Measurements from ENCODE around the gene BMP7. TPM values are rescaled to one million over a fixed set of nuclear protein-coding genes. Genes with fewer than 3 reads are reported as not detected.

The BMP7 gene
- total RNA-seq, 2 experiments from 2014 or later, result not detected

DNA sequence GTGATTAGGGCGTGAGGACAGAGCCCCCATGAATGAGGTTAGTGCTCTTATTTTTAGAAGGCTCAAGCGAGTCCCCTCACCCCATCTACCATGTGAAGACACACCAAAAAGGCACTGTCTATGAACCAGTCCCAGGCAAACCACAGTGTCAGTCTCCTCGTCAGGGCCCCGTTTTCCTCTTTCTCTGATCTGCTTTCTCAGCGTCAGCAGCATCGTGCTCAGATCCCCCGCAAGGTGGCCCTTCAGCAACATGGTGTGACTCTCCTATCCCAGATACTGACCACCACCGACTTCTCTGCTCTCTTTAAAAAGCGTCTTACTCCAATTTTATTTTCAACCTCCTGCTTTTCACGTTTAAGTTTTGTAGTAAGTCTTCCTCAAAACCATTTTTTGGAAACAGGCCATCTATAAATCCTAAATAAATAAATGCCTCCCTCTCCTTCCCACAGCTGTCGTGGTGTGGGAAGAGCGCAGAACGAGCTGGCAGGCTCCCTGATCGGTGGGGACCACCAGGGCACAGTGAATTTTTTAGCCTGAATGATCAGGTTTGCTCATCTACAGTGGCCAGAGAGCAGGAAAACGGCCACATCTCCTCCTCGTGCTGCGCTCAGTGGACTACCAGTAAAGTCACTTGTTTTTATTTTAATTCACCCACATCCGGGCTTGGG, 113.1 kb downstream of the BMP7 start:
- ChIA-PET POLR2A (no interaction called here), CTCF (no interaction called here)
- TF ChIP-seq, protein P1, sequence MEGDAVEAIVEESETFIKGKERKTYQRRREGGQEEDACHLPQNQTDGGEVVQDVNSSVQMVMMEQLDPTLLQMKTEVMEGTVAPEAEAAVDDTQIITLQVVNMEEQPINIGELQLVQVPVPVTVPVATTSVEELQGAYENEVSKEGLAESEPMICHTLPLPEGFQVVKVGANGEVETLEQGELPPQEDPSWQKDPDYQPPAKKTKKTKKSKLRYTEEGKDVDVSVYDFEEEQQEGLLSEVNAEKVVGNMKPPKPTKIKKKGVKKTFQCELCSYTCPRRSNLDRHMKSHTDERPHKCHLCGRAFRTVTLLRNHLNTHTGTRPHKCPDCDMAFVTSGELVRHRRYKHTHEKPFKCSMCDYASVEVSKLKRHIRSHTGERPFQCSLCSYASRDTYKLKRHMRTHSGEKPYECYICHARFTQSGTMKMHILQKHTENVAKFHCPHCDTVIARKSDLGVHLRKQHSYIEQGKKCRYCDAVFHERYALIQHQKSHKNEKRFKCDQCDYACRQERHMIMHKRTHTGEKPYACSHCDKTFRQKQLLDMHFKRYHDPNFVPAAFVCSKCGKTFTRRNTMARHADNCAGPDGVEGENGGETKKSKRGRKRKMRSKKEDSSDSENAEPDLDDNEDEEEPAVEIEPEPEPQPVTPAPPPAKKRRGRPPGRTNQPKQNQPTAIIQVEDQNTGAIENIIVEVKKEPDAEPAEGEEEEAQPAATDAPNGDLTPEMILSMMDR (IDR thresholded peaks at IDR 0.05), result no peak
- Mint-ChIP-seq H3K4me3 (no peak overlapping the region), H3K27me3 (peaks cover 20% of the 10 kb centered on the region), H3K4me1 (ENCODE audit: low read depth) (no peaks in the 10 kb centered on the region), H3K9me3 (no peaks in the 10 kb centered on the region), H3K27ac (no peak overlapping the region), H3K36me3 (ENCODE audit: low read depth) (no peaks in the 10 kb centered on the region)
- Histone ChIP-seq H3K4me3 (ENCODE audit: low read length) (no peak overlapping the region), H3K36me3 (ENCODE audit: insufficient read depth, low read length) (no peaks in the 10 kb centered on the region), H3K4me1 (ENCODE audit: insufficient read depth, low read length) (no peaks in the 10 kb centered on the region), H3K9me3 (ENCODE audit: control insufficient read depth in 1 of 2, insufficient read depth in 1 of 2, low read length in 2 of 2) (peaks cover 0 to 11% of the 10 kb centered on the region in 2 experiments), H3K27me3 (ENCODE audit: control insufficient read depth in 1 of 2, insufficient read depth in 2 of 2, low read length in 2 of 2) (peaks cover 0 to 6% of the 10 kb centered on the region in 2 experiments), H3K27ac (ENCODE audit: low read depth in 1 of 2, low read length in 2 of 2) (no peak overlapping the region)
- ATAC-seq (ENCODE audit: poor library complexity), result no peak
- DNase-seq, result no peak
- intact Hi-C loops (cut with DNase I, micrococcal nuclease), result no loop called here

DNA sequence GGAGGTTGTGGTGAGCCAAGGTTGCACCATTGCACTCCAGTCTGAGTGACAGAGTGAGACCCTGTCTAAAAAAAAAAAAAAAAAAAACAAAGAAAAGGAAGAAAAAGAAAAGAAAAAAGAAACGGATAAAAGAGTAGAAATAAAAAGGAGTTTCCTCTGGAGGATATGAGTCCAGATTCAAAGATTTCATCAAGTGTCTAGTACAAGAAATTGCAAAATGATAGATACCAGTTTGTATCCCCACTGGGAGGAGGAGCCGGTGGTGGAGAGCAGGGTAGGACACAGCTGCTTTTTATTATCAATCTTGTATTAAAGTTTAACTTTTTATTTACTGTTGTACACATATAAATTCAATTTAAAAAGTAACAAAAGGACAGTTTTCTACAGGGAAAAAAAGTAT, 113.9 kb downstream of the BMP7 start:
- no peak overlapping the region for H3K4me3 Mint-ChIP-seq
- H3K36me3 ChIP-seq (ENCODE audit: insufficient read depth, low read length), result no peaks in the 10 kb centered on the region
- H3K4me1 ChIP-seq (ENCODE audit: insufficient read depth, low read length), result no peaks in the 10 kb centered on the region
- CTCF ChIA-PET, result no interaction called here
- H3K27ac ChIP-seq (ENCODE audit: low read depth in 1 of 2, low read length in 2 of 2), result no peak overlapping the region
- TF ChIP-seq, protein P1 (IDR thresholded peaks at IDR 0.05), result no peak
- peaks cover 0 to 19% of the 10 kb centered on the region in 2 experiments for H3K9me3 ChIP-seq (ENCODE audit: control insufficient read depth in 1 of 2, insufficient read depth in 1 of 2, low read length in 2 of 2)
- H3K36me3 Mint-ChIP-seq (ENCODE audit: low read depth), result no peaks in the 10 kb centered on the region
- H3K9me3 Mint-ChIP-seq, result no peaks in the 10 kb centered on the region
- intact Hi-C loops (cut with DNase I, micrococcal nuclease), result no loop called here
- POLR2A ChIA-PET, result no interaction called here
- H3K4me3 ChIP-seq (ENCODE audit: low read length), result no peak overlapping the region
- ATAC-seq (ENCODE audit: poor library complexity) (no peak), DNase-seq (no peak)
- H3K27ac Mint-ChIP-seq, result no peak overlapping the region
- peaks cover 0 to 6% of the 10 kb centered on the region in 2 experiments for H3K27me3 ChIP-seq (ENCODE audit: control insufficient read depth in 1 of 2, insufficient read depth in 2 of 2, low read length in 2 of 2)
- H3K4me1 Mint-ChIP-seq (ENCODE audit: low read depth), result no peaks in the 10 kb centered on the region
- H3K27me3 Mint-ChIP-seq, result peaks cover 23% of the 10 kb centered on the region

DNA sequence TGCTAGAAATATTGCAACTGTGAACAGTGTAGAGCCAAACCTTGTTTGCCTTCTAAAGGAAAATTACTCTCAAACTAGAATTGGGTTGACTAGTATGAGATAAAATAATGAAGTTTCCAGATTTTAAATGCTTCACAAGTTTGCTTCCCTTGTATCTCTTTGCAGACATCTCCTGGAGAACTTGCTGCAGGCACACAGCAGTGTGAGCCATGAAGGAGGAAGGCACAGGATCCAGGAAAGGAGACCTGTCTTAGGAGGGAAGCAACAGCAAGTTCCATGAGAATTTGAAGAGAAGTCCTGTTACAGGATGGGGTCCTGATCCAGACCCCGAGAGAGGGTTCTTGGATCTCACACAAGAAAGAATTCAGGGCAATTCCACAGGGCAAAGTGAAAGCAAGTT, 115.9 kb downstream of the BMP7 start:
- H3K27ac Mint-ChIP-seq, result no peak overlapping the region
- no peak for DNase-seq
- no peaks in the 10 kb centered on the region for H3K9me3 Mint-ChIP-seq

More for the DNA sequence above, 115.9 kb downstream of the BMP7 start:
- H3K9me3 ChIP-seq (ENCODE audit: control insufficient read depth in 1 of 2, insufficient read depth in 1 of 2, low read length in 2 of 2), result peaks cover 0 to 18% of the 10 kb centered on the region in 2 experiments
- no peaks in the 10 kb centered on the region for H3K4me1 ChIP-seq (ENCODE audit: insufficient read depth, low read length)
- peaks cover 29% of the 10 kb centered on the region for H3K27me3 Mint-ChIP-seq
- no peak overlapping the region for H3K4me3 Mint-ChIP-seq
- H3K36me3 ChIP-seq (ENCODE audit: insufficient read depth, low read length), result no peaks in the 10 kb centered on the region
- H3K27me3 ChIP-seq (ENCODE audit: control insufficient read depth in 1 of 2, insufficient read depth in 2 of 2, low read length in 2 of 2), result peaks cover 0 to 6% of the 10 kb centered on the region in 2 experiments
- H3K27ac ChIP-seq (ENCODE audit: low read depth in 1 of 2, low read length in 2 of 2), result no peak overlapping the region
- no peak overlapping the region for H3K4me3 ChIP-seq (ENCODE audit: low read length)
- ChIA-PET CTCF (no interaction called here), POLR2A (no interaction called here)
- H3K36me3 Mint-ChIP-seq (ENCODE audit: low read depth), result no peaks in the 10 kb centered on the region
- TF ChIP-seq, protein P1 (IDR thresholded peaks at IDR 0.05), result no peak
- ATAC-seq (ENCODE audit: poor library complexity), result no peak
- H3K4me1 Mint-ChIP-seq (ENCODE audit: low read depth), result no peaks in the 10 kb centered on the region
- intact Hi-C loops (cut with DNase I, micrococcal nuclease), result no loop called here

Data from CD4-positive, alpha-beta T cell (primary cell).